Dedifferentiated amniotic fluid mesenchymal stem cell (primary cell): ENCODE results near the gene WDR5B.
"Not testable (repeated sequence)": the region's sequence is repeated elsewhere in the genome, so short reads cannot be mapped to it uniquely, and the experiment has no call there.

ENCODE experiments used
- DNase-seq: peaks from one replicate; pipeline ENCODE4 v3.0.0-alpha.2; 2016; ENCODE audit errors: extremely low spot score

WDR5B gene

DNA sequence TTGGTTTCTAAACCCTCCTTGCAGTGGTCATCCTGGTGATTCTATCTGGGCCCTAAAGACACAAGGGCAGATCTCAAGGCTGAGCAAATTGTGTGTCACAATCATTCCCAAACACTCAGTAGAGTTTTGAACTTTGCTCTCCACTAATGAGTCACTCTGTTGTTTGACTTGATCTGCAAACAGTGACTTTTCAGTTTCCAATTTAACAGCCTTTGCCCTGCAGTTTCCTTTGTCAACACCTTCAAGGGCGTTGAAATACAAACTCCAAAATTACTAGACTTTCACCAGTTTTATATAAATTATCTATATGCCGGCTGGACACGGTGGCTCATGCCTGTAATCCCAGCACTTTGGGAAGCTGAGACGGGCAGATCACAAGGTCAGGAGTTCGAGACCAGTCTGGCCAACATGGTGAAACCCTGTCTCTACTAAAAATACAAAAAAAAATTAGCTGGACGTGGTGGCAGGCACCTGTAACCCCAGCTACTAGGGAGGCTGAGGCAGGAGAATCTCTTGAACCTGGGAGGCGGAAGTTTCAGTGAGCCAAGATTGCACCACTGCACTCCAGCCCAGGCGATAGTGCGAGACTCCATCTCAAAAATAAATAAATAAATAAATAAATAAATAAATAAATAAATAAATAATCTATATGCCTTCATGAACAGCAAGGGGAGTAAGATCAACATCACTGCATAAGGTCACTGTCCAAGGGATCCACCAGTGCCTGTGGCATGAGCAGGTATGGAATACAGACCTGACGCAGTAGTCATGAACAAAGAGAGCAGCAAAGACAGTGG lies 50.1 kb downstream of the WDR5B start:
- not testable (repeated sequence) for DNase-seq

DNA sequence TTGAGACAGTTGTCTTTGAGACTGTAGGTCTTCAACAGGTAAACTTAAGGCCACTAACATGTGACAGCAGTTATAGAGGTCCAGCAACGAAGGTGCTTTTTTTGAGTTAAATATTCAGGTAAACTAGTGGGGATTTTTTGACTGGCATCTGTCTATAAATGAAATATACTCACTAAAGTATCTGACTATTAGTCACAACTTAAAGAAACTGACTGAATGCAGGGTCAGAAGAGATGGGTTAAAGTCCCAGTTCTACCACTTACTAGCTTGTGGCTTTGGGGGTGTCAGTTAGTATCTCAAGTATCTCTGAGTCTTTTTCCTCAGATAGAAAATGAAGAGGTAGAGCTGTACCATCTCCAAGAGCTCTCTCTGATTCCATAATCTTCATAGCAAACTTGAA lies 50.8 kb downstream of the WDR5B start:
- no peak for DNase-seq

DNA sequence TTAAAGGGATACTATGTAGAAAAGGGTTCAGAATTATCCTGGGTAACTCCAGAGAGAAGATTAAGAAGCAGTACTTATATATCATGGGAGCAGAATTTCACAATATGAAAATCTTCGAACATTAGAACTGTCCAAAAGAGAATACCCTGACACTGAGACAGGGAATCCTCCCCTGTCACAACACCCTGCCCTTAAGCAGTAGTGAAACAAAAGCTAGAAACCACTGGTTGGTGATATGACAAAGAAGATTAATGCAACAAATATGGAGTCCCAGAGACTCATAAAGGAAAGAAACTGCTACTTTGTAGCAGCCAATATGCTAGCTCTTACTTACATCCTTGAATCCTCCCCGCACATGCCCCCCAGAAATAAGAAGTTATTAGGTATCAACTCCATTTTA lies 51.4 kb downstream of the WDR5B start:
- DNase-seq, result no peak
